ENCODE measurements around the gene ITGBL1. TPM values are rescaled to one million over a fixed set of nuclear protein-coding genes. Genes with fewer than 3 reads are reported as not detected.

Gene ITGBL1
- total and polyA plus RNA-seq, 2 of the 8 experiments (the other 6 are each of a cell fraction or from before 2014, with no cell fraction given), result not detected

- H3K9me3 ChIP-seq (ENCODE audit: insufficient read depth in 2 of 2, low read depth in 1 of 2, low read length in 1 of 2), result no peaks in the 10 kb centered on the region
- H2AK5ac ChIP-seq (ENCODE audit: low read depth, low read length), result no peak within 1 kb of the TSS
- H3K27ac ChIP-seq (ENCODE audit: low read depth, low read length), result no peak within 1 kb of the TSS
- POLR2A ChIA-PET (ENCODE audit: partially characterized antibody), result no interaction called here
- H3K27me3 ChIP-seq (replicated peaks in 1 of 4; ENCODE audit: control insufficient read depth in 3 of 4, extremely low read depth in 1 of 4, insufficient read depth in 3 of 4, low read length in 3 of 4), result peaks cover 5 to 17% (median 16%) of the 10 kb centered on the region in 4 experiments
- CTCF ChIA-PET (ENCODE audit: partially characterized antibody), result no interaction called here
- peak within 1 kb of the TSS; percentile 71; the same call in 1 of the 2 replicates for H2AFZ ChIP-seq (ENCODE audit: low read length)
- H2BK20ac ChIP-seq (ENCODE audit: low read length), result no peak within 1 kb of the TSS
- no peaks in the 10 kb centered on the region for H3K79me1 ChIP-seq (ENCODE audit: low read depth, low read length)
- H3K9ac ChIP-seq (replicated peaks in 1 of 4; ENCODE audit: extremely low read depth in 1 of 4, low read depth in 3 of 4, low read length in 3 of 4), result peak within 1 kb of the TSS in 1 of 4 experiments; percentile 40; a peak in 3 of 7 replicates
- no peaks in the 10 kb centered on the region for H4K20me1 ChIP-seq (replicated peaks in 1 of 2; ENCODE audit: control insufficient read depth in 1 of 2, insufficient read depth in 2 of 2, low read length in 2 of 2)
- peak within 1 kb of the TSS; percentile 85 to 87 for H3K4me2 ChIP-seq (ENCODE audit: insufficient read depth in 1 of 2, low read depth in 2 of 2, low read length in 2 of 2)
- peak in 1 of 2 experiments; percentile 68 for DNase-seq (ENCODE audit: low read depth in 1 of 2, low spot score in 2 of 2)
- no peak within 1 kb of the TSS for H3K56ac ChIP-seq (replicated peaks; ENCODE audit: insufficient read length, low read depth, low read length)
- no peak within 1 kb of the TSS for H3K4ac ChIP-seq (replicated peaks; ENCODE audit: insufficient read length, low read depth, low read length)
- H3K4me3 ChIP-seq (ENCODE audit: extremely low read depth in 1 of 4, insufficient read depth in 2 of 4, low read depth in 3 of 4, low read length in 4 of 4), result peak within 1 kb of the TSS; percentile 51 to 74 (median 68)
- H3K18ac ChIP-seq (ENCODE audit: extremely low read depth, low read length), result no peak within 1 kb of the TSS
- H3K4me1 ChIP-seq (replicated peaks in 1 of 4; ENCODE audit: control insufficient read depth in 3 of 4, insufficient read depth in 4 of 4, low read length in 3 of 4), result peaks cover 0 to 5% (median 3%) of the 10 kb centered on the region in 4 experiments; a peak in 6 of 7 replicates
- H2BK120ac ChIP-seq (replicated peaks; ENCODE audit: low read depth, low read length), result no peak within 1 kb of the TSS
- no peak within 1 kb of the TSS for H4K91ac ChIP-seq (replicated peaks; ENCODE audit: insufficient read length, low read length)
- TF ChIP-seq PHF8 (conservative IDR thresholded peaks at IDR 0.05; ENCODE audit: low read depth, low read length) (no peak), EZH2 (IDR thresholded peaks at IDR 0.05; ENCODE audit: low read depth, low read length, severe bottlenecking) (peak; percentile 39), CREB1 (IDR thresholded peaks at IDR 0.05) (peak; percentile 65; the same call in 1 of the 2 replicates), SUZ12 (IDR thresholded peaks at IDR 0.05; ENCODE audit: low read length) (peak; percentile 32; the same call in 1 of the 2 replicates), KDM4A (IDR thresholded peaks at IDR 0.05; ENCODE audit: low read depth, low read length, severe bottlenecking) (peak; percentile 55), RBBP5 (IDR thresholded peaks at IDR 0.05; ENCODE audit: borderline replicate concordance, low read depth, low read length) (0 out of 2 replicates have a peak, but pooled peaks have one; percentile 20), BRCA1 (IDR thresholded peaks at IDR 0.05; ENCODE audit: low read depth, low read length) (no peak)
- WGBS, 2 experiments (ENCODE audit: extremely low coverage in 1 of 2, insufficient coverage in 1 of 2, insufficient read length in 1 of 2, insufficient replicate concordance in 2 of 2, low coverage in 1 of 2, low lambda C conversion rate in 2 of 2, missing lambda C conversion rate in 1 of 2), result 8% methylated on average over 42 of the region's 85 CpGs; no CpG with 5 or more reads in 1 of the 2 experiments
- H3K14ac ChIP-seq (ENCODE audit: insufficient read length), result no peak within 1 kb of the TSS
- no peaks in the 10 kb centered on the region for H3K36me3 ChIP-seq (ENCODE audit: control insufficient read depth in 2 of 4, insufficient read depth in 4 of 4, low read length in 3 of 4)
- H2BK15ac ChIP-seq (ENCODE audit: low read length), result no peak within 1 kb of the TSS
- H2BK12ac ChIP-seq (ENCODE audit: low read depth, low read length), result no peak within 1 kb of the TSS
- no peak within 1 kb of the TSS for H3K23ac ChIP-seq (ENCODE audit: insufficient read length)
- H3K79me2 ChIP-seq (ENCODE audit: control insufficient read depth in 1 of 2, insufficient read depth in 2 of 2, low read length in 2 of 2), result no peaks in the 10 kb centered on the region
- 0 out of 2 replicates have a peak within 1 kb of the TSS, but pooled peaks have one; percentile 51 for H4K8ac ChIP-seq (ENCODE audit: extremely low read depth, insufficient read depth, low read length)
- FAIRE-seq, result no peak
- no peak within 1 kb of the TSS for H2BK5ac ChIP-seq (ENCODE audit: low read depth, low read length)
- H4K5ac ChIP-seq (ENCODE audit: insufficient read length, low read depth, low read length), result no peak within 1 kb of the TSS
- peaks cover 8% of the 10 kb centered on the region; the same call in 1 of the 2 replicates for H3K23me2 ChIP-seq (ENCODE audit: low read depth, low read length)
Measured at GRCh38 chr13:101416181-101417042, 36.1 kb upstream of the ITGBL1 start, which contains the start of gene NALCN. Gene NALCN, minus strand, starts transcription at chr13:101416508. Its CDS starts 17,382 bp downstream, at chr13:101399126.
